ENCODE results near the gene DIPK1C.
"Not testable (repeated sequence)": the region's sequence is repeated elsewhere in the genome, so short reads cannot be mapped to it uniquely, and the experiment has no call there.

Gene DIPK1C

GRCh38 chr18:74501386-74501785, 44.3 kb upstream of the DIPK1C start:
- TF ChIP-seq PATZ1 (CRISPR knock-in tag; IDR thresholded peaks at IDR 0.05; ENCODE audit: borderline replicate concordance), result no peak
- TF ChIP-seq ESRRG (CRISPR knock-in tag; IDR thresholded peaks at IDR 0.05), result no peak
- TF ChIP-seq ZNF565 (CRISPR knock-in tag; conservative IDR thresholded peaks at IDR 0.05; ENCODE audit: low read depth), result no peak
- TF ChIP-seq CSDC2 (CRISPR knock-in tag; IDR thresholded peaks at IDR 0.05), result no peak
- TF ChIP-seq ZNF70 (CRISPR knock-in tag; IDR thresholded peaks at IDR 0.05), result no peak
- no peak for TF ChIP-seq CREB5 (CRISPR knock-in tag; IDR thresholded peaks at IDR 0.05; ENCODE audit: low read depth)
- TF ChIP-seq ISL1 (CRISPR knock-in tag; IDR thresholded peaks at IDR 0.05), result no peak
- TF ChIP-seq GLIS3 (CRISPR knock-in tag; IDR thresholded peaks at IDR 0.05), result no peak
- no peak for TF ChIP-seq ZC3H10 (CRISPR knock-in tag; IDR thresholded peaks at IDR 0.05)
- TF ChIP-seq CSRNP3 (CRISPR knock-in tag; IDR thresholded peaks at IDR 0.05), result no peak
- TF ChIP-seq POU6F1 (CRISPR knock-in tag; IDR thresholded peaks at IDR 0.05; ENCODE audit: borderline replicate concordance, low read depth), result no peak
- no peak for TF ChIP-seq TOX (CRISPR knock-in tag; IDR thresholded peaks at IDR 0.05; ENCODE audit: borderline replicate concordance)
- no peak for TF ChIP-seq ARNTL (CRISPR knock-in tag; IDR thresholded peaks at IDR 0.05; ENCODE audit: borderline replicate concordance, low read depth)
- TF ChIP-seq OSR1 (CRISPR knock-in tag; IDR thresholded peaks at IDR 0.05), result no peak
- TF ChIP-seq BACH2 (CRISPR knock-in tag; IDR thresholded peaks at IDR 0.05; ENCODE audit: borderline replicate concordance), result no peak
- no peak for TF ChIP-seq ZNF8 (CRISPR knock-in tag; IDR thresholded peaks at IDR 0.05)
- TF ChIP-seq TSHZ2 (CRISPR knock-in tag; IDR thresholded peaks at IDR 0.05), result no peak
- TF ChIP-seq RARB (CRISPR knock-in tag; IDR thresholded peaks at IDR 0.05), result no peak
- TF ChIP-seq SNAI2 (CRISPR knock-in tag; IDR thresholded peaks at IDR 0.05), result no peak
- no peak for ATAC-seq

- not testable (repeated sequence) for ATAC-seq
These were observed 43.7 kb upstream of the DIPK1C start for GRCh38 chr18:74500774-74501173.

- no peak for TF ChIP-seq ESRRG (CRISPR knock-in tag; IDR thresholded peaks at IDR 0.05)
- no peak for ATAC-seq
These were observed 43.3 kb upstream of the DIPK1C start for GRCh38 chr18:74500372-74500771.

GRCh38 chr18:74499633-74500032, 42.5 kb upstream of the DIPK1C start:
- ATAC-seq, result no peak
- TF ChIP-seq TSHZ2 (CRISPR knock-in tag; IDR thresholded peaks at IDR 0.05), result no peak
- no peak for TF ChIP-seq PATZ1 (CRISPR knock-in tag; IDR thresholded peaks at IDR 0.05; ENCODE audit: borderline replicate concordance)
- no peak for TF ChIP-seq ZFP30 (CRISPR knock-in tag; IDR thresholded peaks at IDR 0.05)
- no peak for TF ChIP-seq ZNF8 (CRISPR knock-in tag; IDR thresholded peaks at IDR 0.05)
- TF ChIP-seq SNAI2 (CRISPR knock-in tag; IDR thresholded peaks at IDR 0.05), result no peak
- no peak for TF ChIP-seq POU6F1 (CRISPR knock-in tag; IDR thresholded peaks at IDR 0.05; ENCODE audit: borderline replicate concordance, low read depth)
- no peak for TF ChIP-seq TCF4 (CRISPR knock-in tag; IDR thresholded peaks at IDR 0.05; ENCODE audit: borderline replicate concordance)
